Measurements from ENCODE around the gene CCDC54.

The CCDC54 gene

GRCh38 chr3:107404727-107405469 is 27.7 kb downstream of the CCDC54 start:
- TF ChIP-seq SIN3A (IDR thresholded peaks at IDR 0.05; ENCODE audit: borderline replicate concordance, insufficient read depth, low read length) (no peak), TAF1 (IDR thresholded peaks at IDR 0.05; ENCODE audit: borderline replicate concordance, insufficient read depth, low read length) (no peak), FOXP2 (optimal IDR thresholded peaks at IDR 0.05; ENCODE audit: borderline replicate concordance, extremely low read depth, extremely low read length, insufficient read depth) (no peak)
- TF ChIP-seq, protein P1, sequence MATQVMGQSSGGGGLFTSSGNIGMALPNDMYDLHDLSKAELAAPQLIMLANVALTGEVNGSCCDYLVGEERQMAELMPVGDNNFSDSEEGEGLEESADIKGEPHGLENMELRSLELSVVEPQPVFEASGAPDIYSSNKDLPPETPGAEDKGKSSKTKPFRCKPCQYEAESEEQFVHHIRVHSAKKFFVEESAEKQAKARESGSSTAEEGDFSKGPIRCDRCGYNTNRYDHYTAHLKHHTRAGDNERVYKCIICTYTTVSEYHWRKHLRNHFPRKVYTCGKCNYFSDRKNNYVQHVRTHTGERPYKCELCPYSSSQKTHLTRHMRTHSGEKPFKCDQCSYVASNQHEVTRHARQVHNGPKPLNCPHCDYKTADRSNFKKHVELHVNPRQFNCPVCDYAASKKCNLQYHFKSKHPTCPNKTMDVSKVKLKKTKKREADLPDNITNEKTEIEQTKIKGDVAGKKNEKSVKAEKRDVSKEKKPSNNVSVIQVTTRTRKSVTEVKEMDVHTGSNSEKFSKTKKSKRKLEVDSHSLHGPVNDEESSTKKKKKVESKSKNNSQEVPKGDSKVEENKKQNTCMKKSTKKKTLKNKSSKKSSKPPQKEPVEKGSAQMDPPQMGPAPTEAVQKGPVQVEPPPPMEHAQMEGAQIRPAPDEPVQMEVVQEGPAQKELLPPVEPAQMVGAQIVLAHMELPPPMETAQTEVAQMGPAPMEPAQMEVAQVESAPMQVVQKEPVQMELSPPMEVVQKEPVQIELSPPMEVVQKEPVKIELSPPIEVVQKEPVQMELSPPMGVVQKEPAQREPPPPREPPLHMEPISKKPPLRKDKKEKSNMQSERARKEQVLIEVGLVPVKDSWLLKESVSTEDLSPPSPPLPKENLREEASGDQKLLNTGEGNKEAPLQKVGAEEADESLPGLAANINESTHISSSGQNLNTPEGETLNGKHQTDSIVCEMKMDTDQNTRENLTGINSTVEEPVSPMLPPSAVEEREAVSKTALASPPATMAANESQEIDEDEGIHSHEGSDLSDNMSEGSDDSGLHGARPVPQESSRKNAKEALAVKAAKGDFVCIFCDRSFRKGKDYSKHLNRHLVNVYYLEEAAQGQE (IDR thresholded peaks at IDR 0.05; ENCODE audit: insufficient read depth in 1 of 2, low read depth in 2 of 2, low read length in 2 of 2), result no peak

DNA sequence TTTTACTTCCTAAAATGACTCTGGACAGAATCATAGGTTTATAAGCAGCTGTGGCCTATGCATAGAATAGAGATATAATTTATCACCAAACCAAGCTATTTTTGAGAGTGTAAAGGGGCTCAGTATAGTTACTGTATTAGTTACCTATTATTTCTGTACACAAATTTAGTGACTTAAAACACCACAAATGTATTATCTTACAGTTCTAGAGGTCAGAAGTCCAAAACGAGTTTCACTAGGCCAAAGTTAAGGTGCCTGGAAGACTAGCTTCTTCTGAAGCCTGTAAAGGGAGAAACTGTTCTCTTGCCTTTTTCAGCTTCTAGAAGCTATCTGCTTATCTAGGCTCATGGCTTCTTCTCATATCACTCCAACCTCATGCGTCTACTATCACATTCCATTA is 30.1 kb downstream of the CCDC54 start:
- TF ChIP-seq TAF1 (IDR thresholded peaks at IDR 0.05; ENCODE audit: borderline replicate concordance, insufficient read depth, low read length) (no peak), FOXP2 (optimal IDR thresholded peaks at IDR 0.05; ENCODE audit: borderline replicate concordance, extremely low read depth, extremely low read length, insufficient read depth) (no peak), SIN3A (IDR thresholded peaks at IDR 0.05; ENCODE audit: borderline replicate concordance, insufficient read depth, low read length) (no peak), POLR2AphosphoS5 (IDR thresholded peaks at IDR 0.05; ENCODE audit: low read depth, low read length) (no peak)
- TF ChIP-seq, protein P1 (IDR thresholded peaks at IDR 0.05; ENCODE audit: insufficient read depth in 1 of 2, low read depth in 2 of 2, low read length in 2 of 2), result no peak

GRCh38 chr3:107408513-107408912 is 31.3 kb downstream of the CCDC54 start:
- no peak for TF ChIP-seq SIN3A (IDR thresholded peaks at IDR 0.05; ENCODE audit: borderline replicate concordance, insufficient read depth, low read length)

GRCh38 chr3:107409365-107409764 is 32.1 kb downstream of the CCDC54 start:
- no peak for TF ChIP-seq SIN3A (IDR thresholded peaks at IDR 0.05; ENCODE audit: borderline replicate concordance, insufficient read depth, low read length)
- TF ChIP-seq TAF1 (IDR thresholded peaks at IDR 0.05; ENCODE audit: borderline replicate concordance, insufficient read depth, low read length), result no peak
- no peak for TF ChIP-seq POLR2AphosphoS5 (IDR thresholded peaks at IDR 0.05; ENCODE audit: low read depth, low read length)
- TF ChIP-seq, protein P1 (IDR thresholded peaks at IDR 0.05; ENCODE audit: insufficient read depth in 1 of 2, low read depth in 2 of 2, low read length in 2 of 2), result no peak
- no peak for TF ChIP-seq FOXP2 (optimal IDR thresholded peaks at IDR 0.05; ENCODE audit: borderline replicate concordance, extremely low read depth, extremely low read length, insufficient read depth)

DNA sequence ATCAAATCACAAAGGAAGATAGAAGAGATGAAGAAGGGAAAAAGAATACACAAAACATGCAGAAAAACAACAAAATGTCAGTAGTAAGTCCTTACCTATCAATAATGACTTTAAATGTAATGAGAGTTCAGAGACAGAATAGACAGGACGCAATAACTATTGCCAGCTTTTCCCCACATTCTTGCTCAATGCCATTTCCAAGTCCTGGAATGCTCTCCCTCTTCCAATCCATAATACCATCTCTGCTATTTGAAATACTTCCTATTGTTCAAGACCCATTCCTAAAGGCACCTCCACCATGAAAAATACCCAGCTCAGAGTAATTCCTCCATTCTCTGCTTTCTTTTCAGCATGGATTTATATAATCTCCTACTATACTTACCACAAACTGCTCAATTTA is 33.4 kb downstream of the CCDC54 start:
- TF ChIP-seq POLR2AphosphoS5 (IDR thresholded peaks at IDR 0.05; ENCODE audit: low read depth, low read length), result no peak
- TF ChIP-seq, protein P1 (IDR thresholded peaks at IDR 0.05; ENCODE audit: insufficient read depth in 1 of 2, low read depth in 2 of 2, low read length in 2 of 2), result no peak
- TF ChIP-seq FOXP2 (optimal IDR thresholded peaks at IDR 0.05; ENCODE audit: borderline replicate concordance, extremely low read depth, extremely low read length, insufficient read depth), result no peak
- no peak for TF ChIP-seq SIN3A (IDR thresholded peaks at IDR 0.05; ENCODE audit: borderline replicate concordance, insufficient read depth, low read length)
- no peak for TF ChIP-seq TAF1 (IDR thresholded peaks at IDR 0.05; ENCODE audit: borderline replicate concordance, insufficient read depth, low read length)
